PFSK-1 (cell line): ENCODE results near the gene NEK10.

Experiments
- POLR2AphosphoS5 ChIP-seq: IDR thresholded peaks from 2 replicates; pipeline ENCODE4 v1.6.1; 2012; ENCODE audit warnings: low read depth, mild to moderate bottlenecking, control low read depth, low read length, moderate library complexity
- REST ChIP-seq, 2 experiments: IDR thresholded peaks; 2 replicates each; pipeline versions ENCODE4 v1.6.1 to v1.8.0; 2011 to 2012; ENCODE audit warnings: low read depth in 2 of 2, low read length in 2 of 2, control low read depth in 1 of 2, inconsistent platforms in 1 of 2, mild to moderate bottlenecking in 1 of 2, moderate library complexity in 1 of 2; ENCODE audit not compliant: insufficient read depth in 1 of 2
- TAF1 ChIP-seq: IDR thresholded peaks from 2 replicates; pipeline ENCODE4 v1.6.1; 2012; ENCODE audit warnings: low read length, control low read depth, borderline replicate concordance; ENCODE audit not compliant: insufficient read depth

GRCh38 chr3:27097182-27097581 lies 272.0 kb downstream of the NEK10 start:
- TF ChIP-seq POLR2AphosphoS5 (no peak), TAF1 (no peak), REST (IDR thresholded peaks at IDR 0.05; ENCODE audit: insufficient read depth in 1 of 2, low read depth in 2 of 2, low read length in 2 of 2) (no peak)
